GM12865 (cell line): ENCODE measurements around the gene UNC5B.

Experiments
- DNase-seq: peaks from one replicate; pipeline ENCODE4 v3.0.0; 2010; ENCODE audit warnings: low read depth
- H3K4me3 ChIP-seq: 2 replicates; pipeline ENCODE4 v1.5.1; 2011; ENCODE audit warnings: mild to moderate bottlenecking, low read depth, low read length, control low read depth
- CTCF ChIP-seq: IDR thresholded peaks from 2 replicates; pipeline ENCODE4 v1.5.1; 2011; ENCODE audit warnings: low read length, control low read depth, low read depth, inconsistent platforms; ENCODE audit not compliant: insufficient read depth; ENCODE audit errors: missing control alignments

Gene UNC5B

GRCh38 chr10:71249996-71250395 lies 37.6 kb downstream of the UNC5B start:
- no peak for DNase-seq
- no peak overlapping the region for H3K4me3 ChIP-seq
- TF ChIP-seq CTCF = no peak

- no peak overlapping the region for H3K4me3 ChIP-seq
Measured at GRCh38 chr10:71250405-71250804, 38.0 kb downstream of the UNC5B start.

GRCh38 chr10:71250842-71251241 lies 38.5 kb downstream of the UNC5B start:
- no peak for TF ChIP-seq CTCF
- no peak overlapping the region for H3K4me3 ChIP-seq
- DNase-seq = no peak

More at GRCh38 chr10:71250405-71250804, 38.0 kb downstream of the UNC5B start:
- TF ChIP-seq CTCF = no peak
- no peak for DNase-seq

- TF ChIP-seq CTCF = no peak
- no peak overlapping the region for H3K4me3 ChIP-seq
- no peak for DNase-seq
Measured at GRCh38 chr10:71251319-71251718, 38.9 kb downstream of the UNC5B start.

GRCh38 chr10:71252220-71252619 lies 39.9 kb downstream of the UNC5B start:
- H3K4me3 ChIP-seq = no peak overlapping the region
- DNase-seq = no peak
- TF ChIP-seq CTCF = no peak

GRCh38 chr10:71253981-71254818 lies 41.8 kb downstream of the UNC5B start:
- H3K4me3 ChIP-seq = no peak overlapping the region
- no peak for TF ChIP-seq CTCF
- peak; percentile 18 for DNase-seq
